Adrenal gland (tissue), 12 donors: ENCODE data around the gene IFRD2. TPM values are rescaled to one million over a fixed set of nuclear protein-coding genes. Genes with fewer than 3 reads are reported as not detected.
A peak's percentile ranks its signal among the peaks of the same experiment; 100 is the strongest.

Experiments
- DNase-seq, 7 donors: peaks; one replicate each; pipeline ENCODE4 v3.0.0-alpha.2; 2019 to 2020
- H3K27ac ChIP-seq, 5 donors: fragments of 200-600 bp; sonication (generic) in 4 of 5; 1 replicate in 3 of 5; 2 replicates in 2 of 5; pipeline versions ENCODE4 v1.5.1 to v1.8.0; 2016 to 2020; ENCODE audit warnings: mild to moderate bottlenecking in 1 of 5
- H3K27me3 ChIP-seq: fragments of 200-600 bp; 2 replicates; pipeline ENCODE4 v1.8.0; 2021
- H3K36me3 ChIP-seq, 2 donors: fragments of 200-600 bp; replicated peaks in 1 of 2; 1 replicate in 1 of 2; 2 replicates in 1 of 2; pipeline versions ENCODE4 v1.5.1 to v1.8.0; 2018 to 2022
- H3K4me1 ChIP-seq, 2 donors: fragments of 200-600 bp; replicated peaks in 1 of 2; 1 replicate in 1 of 2; 2 replicates in 1 of 2; pipeline versions ENCODE4 v1.5.1 to v1.8.0; 2018 to 2021
- H3K4me3 ChIP-seq, 4 donors: fragments of 200-600 bp; sonication (generic) in 3 of 4; one replicate each; pipeline ENCODE4 v1.5.1; 2016 to 2018
- H3K9me3 ChIP-seq, 3 donors: fragments of 200-600 bp; sonication (generic) in 1 of 3; replicated peaks in 1 of 3; 1 replicate in 2 of 3; 2 replicates in 1 of 3; pipeline versions ENCODE4 v1.5.1 to v1.8.0; 2016 to 2021
- CTCF ChIP-seq, 6 experiments: fragments of 450-650 bp in 4 of 6; fragments of 200-600 bp in 2 of 6; sonication (generic) in 1 of 6; IDR thresholded peaks; 1 replicate in 5 of 6; 2 replicates in 1 of 6; pipeline versions ENCODE4 v1.5.1 to v1.8.0; 2016 to 2021; ENCODE audit warnings: antibody characterized with exemption in 6 of 6, mild to moderate bottlenecking in 2 of 6, moderate library complexity in 1 of 6
- POLR2A ChIP-seq, 2 donors: fragments of 450-650 bp; IDR thresholded peaks; one replicate each; pipeline ENCODE4 v1.6.1; 2017; ENCODE audit warnings: antibody characterized with exemption in 2 of 2, mild to moderate bottlenecking in 2 of 2, moderate library complexity in 1 of 2
- WGBS, 4 donors: extraction: QIAGEN DNeasy Blood & Tissue Kit in 2 of 4; methylation state at CpG; one replicate each; pipeline versions ENCODE4 v1.1.5 to v1.1.7; 2013 to 2017; 5-methylcytosine and 5-hydroxymethylcytosine counted together
- intact Hi-C, 2 donors: fragments of 100-400 bp; cut with DNase I; formaldehyde crosslinking; loops; one replicate each; pipeline versions ENCODE4 v1.14.1 to v1.15.0; 2022 to 2023
- polyA plus RNA-seq, 3 donors: library from polyadenylated mRNA; stranded (reverse); fragments of 200-250 nt in 2 of 3; fragments of 350-450 nt in 1 of 3; fragmentation: Illumina TruSeq in 1 of 3; extraction: RNeasy Lipid Tissue Mini Kit (QIAGEN cat#74804) in 1 of 3; gene quantifications; one replicate each; pipeline ENCODE4 v1.2.3, GENCODE V29; 2013 to 2014
- total RNA-seq, 9 donors: library from RNA; depleted of rRNA in 4 of 9; stranded (reverse); fragments of >200 nt in 4 of 9; fragments of 120-200 nt in 1 of 9; fragmentation: NEBNext Ultra II Directional in 1 of 9; extraction: Animal tissue kit (Norgen Biotek cat#: 25700) in 1 of 9; gene quantifications; one replicate each; pipeline versions ENCODE4 v1.1.0 to v1.2.4, GENCODE V29; 2013 to 2023
- donor health status: healthy with polysubstance abuse.
- donor health status: Bipolar disorder and iron deficiency.
- donor health status: DM: yes; HTN: yes; CAD: no.
- donor health status: DM: no; HTN: no; CAD: no.
- donor health status: DM: no; HTN: no; CAD: no.
- donor health status: DM: yes; HTN: yes; CAD: no.

Gene IFRD2
- total and polyA plus RNA-seq, 12 donors: 31.6 to 182 (median 56.8) TPM

DNA sequence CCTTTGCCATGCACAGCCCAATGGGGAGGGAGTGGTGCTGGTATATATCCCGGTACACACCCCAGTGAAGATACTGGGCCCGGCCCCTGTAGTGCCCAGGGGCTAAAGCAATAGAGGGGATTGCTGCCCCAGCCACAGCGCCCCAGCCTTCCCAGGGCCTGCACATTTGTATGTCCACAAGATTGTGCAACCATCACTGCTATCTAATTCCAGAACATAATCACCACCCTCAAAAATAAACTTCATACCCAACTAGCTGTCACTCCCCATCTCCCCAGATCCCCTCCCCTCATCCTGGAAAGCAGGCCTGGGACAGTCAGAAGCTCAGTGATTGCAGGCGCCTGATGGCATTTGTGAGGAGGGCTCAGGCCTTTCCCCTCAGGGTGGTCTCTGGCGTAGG lies 42.8 kb downstream of the IFRD2 start:
- WGBS, 4 donors: 88 to 100% (median 92%) methylated on average over 1 to 5 of the region's 5 CpGs; no CpG with 5 or more reads in 1 of the 4 donors
- Histone ChIP-seq H3K27ac (peak overlapping the region in 1 of 5 donors; percentile 84), H3K27me3 (no peaks in the 10 kb centered on the region), H3K4me3 (no peak overlapping the region), H3K9me3 (no peaks in the 10 kb centered on the region), H3K4me1 (peaks cover 36 to 74% of the 10 kb centered on the region in 2 donors), H3K36me3 (peaks cover 0 to 32% of the 10 kb centered on the region in 2 donors)
- DNase-seq: no peak
- TF ChIP-seq POLR2A (IDR thresholded peaks at IDR 0.05) (no peak), CTCF (IDR thresholded peaks at IDR 0.05) (no peak)
- intact Hi-C loops: no loop called here

DNA sequence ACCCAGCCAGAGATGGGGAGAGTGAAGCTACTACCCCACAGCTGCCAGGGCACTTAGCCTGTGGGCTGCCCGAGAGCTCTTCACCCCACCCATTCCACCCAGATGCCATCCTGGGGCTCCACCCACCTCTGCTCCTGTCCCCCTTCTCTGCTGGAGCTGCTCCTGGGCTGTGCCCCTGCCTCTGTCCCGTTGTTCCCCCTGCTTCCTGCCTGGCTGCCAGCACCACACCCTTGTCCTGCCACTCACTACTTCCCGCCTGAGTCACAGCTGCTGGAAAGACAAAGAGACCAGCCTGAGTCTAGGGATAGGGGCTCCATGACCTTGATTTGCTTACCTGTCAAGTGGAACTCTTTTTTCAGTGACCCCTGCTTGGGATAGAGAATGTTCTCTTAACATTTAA lies 43.8 kb downstream of the IFRD2 start:
- peak in 2 of 7 donors; percentile 68 to 72 for DNase-seq
- Histone ChIP-seq H3K36me3 (peaks cover 0 to 25% of the 10 kb centered on the region in 2 donors), H3K4me3 (no peak overlapping the region), H3K27me3 (no peaks in the 10 kb centered on the region), H3K4me1 (peaks cover 40 to 83% of the 10 kb centered on the region in 2 donors), H3K9me3 (no peaks in the 10 kb centered on the region), H3K27ac (peak overlapping the region in 2 of 5 donors; percentile 84 to 86)
- 17 to 26% (median 24%) methylated on average over 3 of the region's 3 CpGs for WGBS, 4 donors
- no peak for TF ChIP-seq CTCF (IDR thresholded peaks at IDR 0.05)
- TF ChIP-seq POLR2A (IDR thresholded peaks at IDR 0.05): no peak
- intact Hi-C loops: no loop called here

DNA sequence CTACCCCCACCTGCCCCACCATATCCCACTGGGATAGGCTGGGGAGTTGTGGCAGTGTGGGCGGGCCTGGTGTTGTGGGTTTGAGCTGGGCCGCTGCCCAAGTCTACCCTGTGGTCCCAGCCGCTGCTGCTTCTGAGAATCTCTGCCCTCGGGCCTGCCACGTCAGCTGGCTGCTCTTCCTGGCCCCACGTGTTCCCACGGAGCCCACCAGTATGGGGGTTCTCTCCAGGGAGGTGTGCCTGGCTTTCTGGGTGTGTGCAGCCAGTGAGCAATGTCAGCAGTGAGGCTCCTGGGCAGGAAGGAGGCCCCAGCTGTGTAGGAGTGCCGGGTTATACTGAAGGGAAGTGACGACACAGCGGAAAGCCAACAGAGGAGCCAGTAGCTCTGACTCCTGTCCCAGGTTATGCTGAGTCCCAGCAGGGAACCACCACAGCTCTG lies 45.7 kb downstream of the IFRD2 start:
- 24 to 29% (median 26%) methylated on average over 3 to 10 of the region's 10 CpGs for WGBS, 4 donors
- Histone ChIP-seq H3K36me3 (peaks cover 0 to 6% of the 10 kb centered on the region in 2 donors), H3K27ac (peak overlapping the region in 4 of 5 donors; percentile 54 to 86 (median 72)), H3K9me3 (no peaks in the 10 kb centered on the region), H3K4me1 (peaks cover 40 to 98% of the 10 kb centered on the region in 2 donors), H3K4me3 (peak overlapping the region in 1 of 4 donors; percentile 50), H3K27me3 (no peaks in the 10 kb centered on the region)
- peak in 3 of 7 donors; percentile 51 to 77 (median 53) for DNase-seq
- TF ChIP-seq POLR2A (IDR thresholded peaks at IDR 0.05): no peak
- peak in 4 of 6 experiments; percentile 5 to 47 (median 11) for TF ChIP-seq CTCF (IDR thresholded peaks at IDR 0.05)
- intact Hi-C loops: loop anchor here (1.0 to 2.0 kb wide), 2 partner anchors 19 to 20 kb away; no protein-coding TSS in a partner anchor

DNA sequence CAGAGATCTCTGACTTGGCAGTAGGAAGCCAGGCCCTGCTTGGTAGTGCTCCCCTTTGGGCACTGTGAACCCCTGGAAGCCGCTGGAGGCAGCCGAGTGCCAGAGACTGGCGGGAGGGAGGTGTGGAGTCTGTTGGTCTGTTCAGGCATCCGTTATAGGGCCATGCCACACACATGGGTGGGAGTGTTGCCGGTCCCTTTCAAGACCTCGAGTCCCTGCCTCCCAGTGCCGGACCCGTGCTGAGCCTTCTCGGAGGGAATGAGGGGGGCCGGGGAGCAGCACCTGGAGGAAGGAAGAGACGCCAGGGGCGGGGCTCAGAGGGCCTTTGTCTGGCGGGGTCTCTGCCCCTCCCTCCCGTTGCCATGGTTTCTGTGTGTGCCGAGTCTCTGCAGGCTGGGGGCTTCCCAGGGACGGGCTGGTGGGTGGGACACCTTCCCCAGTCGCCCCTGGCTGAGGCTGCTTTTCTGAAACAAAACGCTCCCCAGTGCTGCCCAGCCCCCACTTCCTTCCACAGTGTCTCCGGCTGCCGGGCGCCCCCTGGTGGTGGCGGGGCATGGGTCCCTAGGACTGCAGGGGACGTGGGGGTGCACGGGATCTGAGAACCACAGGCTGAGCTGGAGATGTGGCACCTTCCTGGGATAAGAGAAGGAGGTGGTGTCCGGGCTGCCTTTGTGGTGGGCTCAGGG lies 46.3 kb downstream of the IFRD2 start:
- H3K4me1 ChIP-seq: peaks cover 43 to 98% of the 10 kb centered on the region in 2 donors
- DNase-seq: peak; percentile 86 to 95 (median 91)
- intact Hi-C loops: loop anchor here (1.0 to 2.0 kb wide), 2 partner anchors 19 kb away; no protein-coding TSS in a partner anchor
- peak overlapping the region in 4 of 5 donors; percentile 54 to 86 (median 72) for H3K27ac ChIP-seq
- 0 to 5% (median 2%) methylated on average over 1 to 25 of the region's 25 CpGs for WGBS, 4 donors
- no peaks in the 10 kb centered on the region for H3K9me3 ChIP-seq
- TF ChIP-seq POLR2A (IDR thresholded peaks at IDR 0.05) (no peak), CTCF (IDR thresholded peaks at IDR 0.05) (peak; percentile 95 to 98 (median 97))
- peaks cover 0 to 6% of the 10 kb centered on the region in 2 donors for H3K36me3 ChIP-seq
- no peaks in the 10 kb centered on the region for H3K27me3 ChIP-seq
- H3K4me3 ChIP-seq: peak overlapping the region in 2 of 4 donors; percentile 14 to 50
